C4-2B (cell line): ENCODE data around the gene CORO1C.

Experiments
- ZFX ChIP-seq: fragments of 450-650 bp; IDR thresholded peaks from 2 replicates; pipeline ENCODE4 v1.6.1; 2017
- TF ChIP-seq, protein P1 (sequence below): fragments of 450-650 bp; conservative IDR thresholded peaks from 2 replicates; pipeline ENCODE4 v1.5.1; 2017; ENCODE audit warnings: mild to moderate bottlenecking

DNA sequence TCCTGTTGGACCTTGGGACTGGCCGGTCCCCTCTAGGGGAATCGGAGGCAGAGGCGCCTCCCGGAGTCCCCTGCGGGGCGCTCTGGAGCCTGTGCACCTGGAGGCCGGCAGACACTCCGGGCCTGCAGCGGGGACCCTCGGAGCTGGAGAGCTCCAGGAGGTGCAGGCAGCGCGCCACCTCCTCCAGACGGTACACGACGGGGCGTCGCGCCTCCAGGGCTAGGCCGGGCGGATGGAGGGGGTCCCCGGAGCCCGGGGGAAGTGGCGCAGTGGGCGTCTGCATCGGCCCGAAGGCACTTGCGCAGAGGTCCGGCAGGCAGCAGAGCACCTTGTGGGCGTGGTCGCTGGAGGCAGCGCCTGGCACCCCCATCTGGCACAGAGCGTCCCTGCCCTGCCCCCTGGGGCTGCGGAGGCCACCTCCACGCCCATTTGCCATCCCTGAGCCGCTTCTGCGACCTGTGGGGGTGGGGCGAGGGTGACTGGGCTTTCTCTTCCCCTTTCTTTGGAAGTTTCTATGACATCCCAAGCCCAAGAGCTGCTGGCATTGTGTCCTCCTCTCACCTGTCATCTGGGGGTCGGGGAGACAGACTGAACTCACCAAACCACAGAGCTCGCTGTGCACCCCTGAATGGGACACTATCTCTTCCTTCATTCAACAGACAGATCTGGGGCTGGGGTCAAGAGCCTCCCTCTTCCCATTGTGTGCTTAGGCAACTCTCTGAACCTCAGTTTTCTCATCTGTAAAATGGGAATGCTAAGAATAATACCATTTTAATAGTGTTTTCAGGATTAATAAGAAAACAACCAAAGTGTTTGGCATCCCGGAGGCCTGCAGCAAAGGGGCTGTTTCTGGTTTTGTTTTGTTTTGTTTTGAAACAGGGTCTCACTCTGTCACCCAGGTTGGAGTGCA is 37.5 kb upstream of the CORO1C start:
- TF ChIP-seq, protein P1, sequence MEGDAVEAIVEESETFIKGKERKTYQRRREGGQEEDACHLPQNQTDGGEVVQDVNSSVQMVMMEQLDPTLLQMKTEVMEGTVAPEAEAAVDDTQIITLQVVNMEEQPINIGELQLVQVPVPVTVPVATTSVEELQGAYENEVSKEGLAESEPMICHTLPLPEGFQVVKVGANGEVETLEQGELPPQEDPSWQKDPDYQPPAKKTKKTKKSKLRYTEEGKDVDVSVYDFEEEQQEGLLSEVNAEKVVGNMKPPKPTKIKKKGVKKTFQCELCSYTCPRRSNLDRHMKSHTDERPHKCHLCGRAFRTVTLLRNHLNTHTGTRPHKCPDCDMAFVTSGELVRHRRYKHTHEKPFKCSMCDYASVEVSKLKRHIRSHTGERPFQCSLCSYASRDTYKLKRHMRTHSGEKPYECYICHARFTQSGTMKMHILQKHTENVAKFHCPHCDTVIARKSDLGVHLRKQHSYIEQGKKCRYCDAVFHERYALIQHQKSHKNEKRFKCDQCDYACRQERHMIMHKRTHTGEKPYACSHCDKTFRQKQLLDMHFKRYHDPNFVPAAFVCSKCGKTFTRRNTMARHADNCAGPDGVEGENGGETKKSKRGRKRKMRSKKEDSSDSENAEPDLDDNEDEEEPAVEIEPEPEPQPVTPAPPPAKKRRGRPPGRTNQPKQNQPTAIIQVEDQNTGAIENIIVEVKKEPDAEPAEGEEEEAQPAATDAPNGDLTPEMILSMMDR = no peak
- TF ChIP-seq ZFX = no peak
